ENCODE measurements around the gene SYNRG.
A peak's percentile ranks its signal among the peaks of the same experiment; 100 is the strongest.
"Not testable (repeated sequence)": the region's sequence is repeated elsewhere in the genome, so short reads cannot be mapped to it uniquely, and the experiment has no call there.

Gene SYNRG

GRCh38 chr17:37609170-37610040 is at the start of gene SYNRG:
Gene SYNRG (minus strand): TSS chr17:37609418. CDS start chr17:37609355, 63 bp downstream.
- peak; percentile 93 to 98 for DNase-seq

- no peak for DNase-seq
These were observed 48.0 kb upstream of the SYNRG start for GRCh38 chr17:37657202-37657601.

- DNase-seq = no peak
These were observed 42.6 kb upstream of the SYNRG start for GRCh38 chr17:37651849-37652248.

- DNase-seq = no peak
These were observed 41.3 kb upstream of the SYNRG start for GRCh38 chr17:37650419-37651003.

GRCh38 chr17:37648555-37648954 is 39.3 kb upstream of the SYNRG start:
- no peak for DNase-seq

GRCh38 chr17:37647856-37648255 is 38.6 kb upstream of the SYNRG start:
- no peak for DNase-seq

GRCh38 chr17:37643869-37644268 is 34.7 kb upstream of the SYNRG start:
- no peak for DNase-seq

GRCh38 chr17:37643118-37643766 is 34.0 kb upstream of the SYNRG start, which contains the start of gene DDX52:
Gene DDX52 (minus strand): TSS chr17:37643446. CDS start chr17:37643420, 26 bp downstream.
- peak; percentile 92 for DNase-seq

GRCh38 chr17:37642681-37643080 is 33.5 kb upstream of the SYNRG start:
- DNase-seq = peak; percentile 23 to 51

- DNase-seq = no peak
These were observed 30.8 kb upstream of the SYNRG start for GRCh38 chr17:37640015-37640414.

- DNase-seq = no peak
These were observed 28.7 kb upstream of the SYNRG start for GRCh38 chr17:37637956-37638355.

- not testable (repeated sequence) for DNase-seq
These were observed 7.2 kb upstream of the SYNRG start for GRCh38 chr17:37616430-37616829.

- no peak for DNase-seq
These were observed 5.6 kb upstream of the SYNRG start for GRCh38 chr17:37614823-37615222.

GRCh38 chr17:37614391-37614790 is 5.2 kb upstream of the SYNRG start:
- DNase-seq = no peak

- no peak for DNase-seq
These were observed 1.8 kb upstream of the SYNRG start for GRCh38 chr17:37610971-37611370.

GRCh38 chr17:37610041-37610420 is 813 bp upstream of the SYNRG start:
- not testable (repeated sequence) for DNase-seq

GRCh38 chr17:37608351-37609169 is 658 bp downstream of the SYNRG start:
- DNase-seq = peak; percentile 64 to 68

- no peak for DNase-seq
These were observed 1.4 kb downstream of the SYNRG start for GRCh38 chr17:37607637-37608331.

- peak; percentile 13 to 24 for DNase-seq
These were observed 3.3 kb downstream of the SYNRG start for GRCh38 chr17:37605813-37606505.

GRCh38 chr17:37605081-37605480 is 4.1 kb downstream of the SYNRG start:
- no peak for DNase-seq

GRCh38 chr17:37604556-37604955 is 4.7 kb downstream of the SYNRG start:
- no peak for DNase-seq

GRCh38 chr17:37598145-37598544 is 11.1 kb downstream of the SYNRG start:
- DNase-seq = no peak
